CD4-positive, alpha-beta T cell treated with Interleukin-4 for 4 hours (primary cell): ENCODE data around the gene DNAJB1.

Experiments used
- DNase-seq: peaks from one replicate; pipeline ENCODE4 v3.0.0-alpha.2; 2020

Gene DNAJB1

GRCh38 chr19:14495672-14496028 lies 22.5 kb downstream of the DNAJB1 start:
- DNase-seq: no peak

DNA sequence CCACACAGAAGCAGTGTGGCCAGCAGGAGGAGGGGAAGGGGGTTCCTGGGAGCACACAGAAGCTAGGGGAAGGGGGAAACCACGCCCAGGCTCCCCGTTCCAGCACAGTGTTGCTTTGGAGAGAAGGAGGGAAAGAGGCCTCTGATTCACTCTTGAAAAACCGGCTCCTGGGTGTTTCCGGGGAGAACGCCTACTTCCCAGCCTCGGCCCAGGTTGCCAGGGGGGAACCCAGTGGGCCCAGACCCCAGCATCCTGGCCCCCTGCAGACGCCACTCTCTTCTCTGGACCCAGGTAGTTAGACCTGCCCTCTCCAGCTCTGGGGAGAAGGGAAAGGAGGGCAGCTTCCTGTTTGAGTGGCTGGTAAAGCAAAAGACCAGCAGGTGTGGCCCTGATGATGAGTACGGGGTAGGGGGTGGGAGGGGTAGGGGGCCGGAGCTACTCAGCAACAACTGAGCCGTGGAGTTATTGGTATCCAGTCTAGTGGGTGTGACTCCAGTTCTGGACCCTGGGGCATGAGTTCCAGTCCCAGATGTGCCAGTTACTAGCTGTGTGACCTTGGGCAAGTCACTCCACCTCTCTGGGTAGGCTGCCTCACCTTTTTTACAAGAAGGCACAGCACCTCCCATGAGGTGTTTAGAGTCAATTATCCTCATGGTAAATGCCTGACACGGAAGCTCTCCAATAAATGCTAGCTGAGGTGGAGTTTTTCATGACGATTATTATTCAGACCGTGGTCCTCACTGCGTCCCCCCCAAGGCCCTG lies 23.1 kb downstream of the DNAJB1 start:
- no peak for DNase-seq

DNA sequence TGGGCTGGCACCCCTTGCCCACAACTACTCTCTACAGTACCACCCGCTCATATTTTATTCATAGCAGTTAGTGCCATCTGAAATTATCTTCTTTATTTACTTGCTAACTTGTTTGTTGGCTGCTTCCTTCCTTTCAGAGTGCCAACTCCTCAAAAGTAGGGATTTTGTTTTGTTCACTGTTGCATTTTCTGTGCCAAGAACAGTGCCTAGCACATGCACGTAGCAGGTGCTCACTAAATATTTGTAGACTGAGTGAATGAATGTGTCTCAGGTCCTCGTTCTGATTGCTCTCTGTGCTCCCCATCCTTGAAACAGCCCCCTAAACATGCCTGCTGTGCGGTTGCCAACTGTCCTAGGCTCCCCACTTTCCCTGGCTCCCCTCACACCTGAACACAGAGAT lies 23.8 kb downstream of the DNAJB1 start:
- DNase-seq: no peak

DNA sequence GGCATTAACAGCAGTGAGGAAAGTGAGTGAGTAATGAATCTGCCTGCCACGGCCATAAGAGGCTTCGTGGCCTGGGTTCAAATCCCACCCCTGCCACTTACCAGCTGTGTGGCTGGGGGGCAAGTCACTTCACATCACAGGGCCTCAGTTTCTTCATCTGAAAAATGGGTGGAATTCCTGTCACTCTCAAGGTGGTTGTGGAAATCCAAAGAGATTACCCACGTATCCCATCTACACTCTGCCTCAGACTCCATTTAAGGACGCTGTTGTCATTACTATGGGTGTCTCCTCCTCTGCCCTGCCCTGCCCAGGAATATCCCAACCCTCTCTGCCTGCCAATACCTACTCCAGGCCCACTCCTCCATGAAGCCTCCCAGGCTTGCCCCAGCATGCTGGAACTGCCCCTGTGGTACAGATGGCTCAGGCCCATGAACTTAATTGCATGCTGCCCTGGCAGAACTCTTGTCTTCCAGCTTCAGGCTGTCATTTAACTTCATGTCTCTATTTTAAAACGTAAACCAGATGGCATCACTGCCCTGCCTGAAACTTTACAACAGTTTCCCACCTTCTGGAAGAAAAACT lies 25.4 kb downstream of the DNAJB1 start:
- no peak for DNase-seq

GRCh38 chr19:14487370-14488125 lies 30.6 kb downstream of the DNAJB1 start:
- no peak for DNase-seq

DNA sequence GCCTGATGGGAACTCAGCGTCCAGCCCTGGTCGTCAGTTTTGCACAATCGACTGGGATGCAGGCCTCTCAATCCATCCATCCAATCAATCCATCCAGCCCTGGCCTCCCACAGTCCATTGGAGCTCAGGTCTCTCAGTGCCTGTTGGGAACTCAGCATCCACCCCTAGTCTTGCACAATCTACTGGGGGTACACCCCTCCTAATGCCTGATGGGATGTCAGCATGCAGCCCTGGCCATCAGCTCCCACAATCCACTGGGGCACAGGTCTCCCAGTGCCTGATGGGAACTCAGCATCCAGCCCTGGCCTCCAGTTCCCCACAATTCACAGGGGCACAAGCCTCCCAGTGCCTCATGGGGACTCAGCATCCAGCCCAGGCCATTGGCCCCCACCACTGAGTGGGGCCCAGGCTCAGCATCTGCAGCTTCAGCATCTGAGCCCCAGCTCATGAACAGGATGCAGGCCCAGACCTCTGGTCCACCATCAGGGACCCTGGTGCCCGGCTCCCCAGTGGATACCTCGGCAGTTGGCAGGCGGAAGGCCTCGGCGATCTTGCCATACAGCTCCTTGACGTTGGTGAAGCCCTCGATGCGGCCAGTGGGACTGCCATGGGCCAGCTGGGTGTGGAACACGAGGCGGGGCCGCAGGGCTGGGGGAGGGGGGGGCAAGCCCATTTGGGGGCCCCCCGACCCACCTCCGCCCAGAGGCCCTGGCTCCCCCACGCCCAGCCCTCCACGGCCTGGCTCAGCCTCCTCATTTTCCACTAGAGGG lies 35.8 kb downstream of the DNAJB1 start:
- no peak for DNase-seq

DNA sequence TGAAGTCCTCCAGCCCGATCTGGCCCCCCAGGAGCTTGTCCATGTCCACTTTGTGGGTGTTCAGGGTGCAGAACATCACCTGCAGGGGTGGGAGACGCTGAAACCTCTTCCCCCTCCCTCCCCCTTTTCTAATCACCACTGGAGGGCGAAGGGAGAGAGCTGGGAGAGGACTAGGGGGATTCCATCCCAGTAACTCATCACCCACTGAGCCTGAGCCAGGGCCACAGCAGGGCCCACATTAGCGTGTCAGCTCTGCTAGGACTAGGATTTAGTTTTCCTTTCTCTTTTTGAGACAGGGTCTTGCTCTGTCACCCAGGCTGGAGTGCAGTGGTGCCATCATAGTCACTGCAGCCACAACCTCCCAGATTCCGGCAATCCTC lies 37.5 kb downstream of the DNAJB1 start:
- no peak for DNase-seq

- peak; percentile 55 for DNase-seq
These were observed 38.1 kb downstream of the DNAJB1 start for GRCh38 chr19:14479975-14480699.

- DNase-seq: no peak
These were observed 38.8 kb downstream of the DNAJB1 start for GRCh38 chr19:14479309-14479974.

DNA sequence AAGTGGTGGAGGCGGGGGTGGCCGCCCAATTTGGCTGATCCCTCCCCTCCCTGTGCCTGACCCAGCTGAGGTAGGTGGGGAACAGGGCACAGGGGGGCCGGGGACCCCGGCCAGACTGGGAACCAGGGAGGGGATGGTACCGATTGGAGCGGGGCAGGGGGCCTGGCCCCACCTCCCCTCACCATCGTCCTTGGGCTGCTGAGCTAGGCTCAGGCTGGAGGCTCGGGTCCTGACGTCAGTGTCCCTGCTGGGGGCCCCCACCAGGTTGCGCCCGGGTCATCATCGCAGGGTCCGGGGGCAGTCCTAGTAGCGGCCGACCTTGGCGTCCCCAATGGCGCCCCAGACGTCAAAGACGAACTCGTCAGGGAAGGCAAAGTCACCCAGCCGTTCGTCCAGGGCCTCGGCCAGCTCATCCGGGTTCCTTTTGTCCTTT lies 40.1 kb downstream of the DNAJB1 start:
- DNase-seq: no peak

DNA sequence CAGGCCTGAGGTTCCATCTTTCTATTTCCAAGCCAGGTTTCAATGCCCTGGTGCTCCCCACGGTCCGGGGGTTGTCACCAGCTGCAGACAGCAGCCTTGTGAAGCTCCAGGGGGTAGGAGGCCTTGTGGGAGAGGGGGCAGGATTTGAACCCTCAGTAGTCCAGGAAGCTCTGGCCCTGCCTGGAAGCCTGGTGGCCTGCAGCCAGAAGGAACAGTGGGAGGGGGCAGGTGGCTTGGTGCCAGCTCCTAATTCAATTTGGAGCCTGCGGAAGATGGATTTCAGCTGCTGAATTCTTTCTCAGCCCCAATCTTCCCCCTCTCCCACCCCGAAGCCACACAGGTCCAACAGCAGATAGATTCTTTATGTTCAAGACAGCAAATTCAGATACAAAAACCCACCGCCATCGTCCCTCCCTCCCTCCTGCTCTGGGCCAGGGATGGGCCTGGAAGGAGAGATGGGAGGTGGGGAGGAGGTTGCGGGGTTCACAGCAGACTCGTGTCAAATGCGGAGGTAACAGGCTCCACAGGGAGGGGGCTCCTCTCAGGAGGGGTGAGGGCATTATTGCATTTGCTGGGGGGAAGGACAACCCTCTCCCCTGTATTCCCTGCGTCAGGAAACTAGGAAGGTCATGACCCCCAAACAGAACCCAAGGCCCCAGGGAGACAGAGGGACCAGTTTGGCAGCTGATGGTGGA lies 40.6 kb downstream of the DNAJB1 start:
- no peak for DNase-seq

DNA sequence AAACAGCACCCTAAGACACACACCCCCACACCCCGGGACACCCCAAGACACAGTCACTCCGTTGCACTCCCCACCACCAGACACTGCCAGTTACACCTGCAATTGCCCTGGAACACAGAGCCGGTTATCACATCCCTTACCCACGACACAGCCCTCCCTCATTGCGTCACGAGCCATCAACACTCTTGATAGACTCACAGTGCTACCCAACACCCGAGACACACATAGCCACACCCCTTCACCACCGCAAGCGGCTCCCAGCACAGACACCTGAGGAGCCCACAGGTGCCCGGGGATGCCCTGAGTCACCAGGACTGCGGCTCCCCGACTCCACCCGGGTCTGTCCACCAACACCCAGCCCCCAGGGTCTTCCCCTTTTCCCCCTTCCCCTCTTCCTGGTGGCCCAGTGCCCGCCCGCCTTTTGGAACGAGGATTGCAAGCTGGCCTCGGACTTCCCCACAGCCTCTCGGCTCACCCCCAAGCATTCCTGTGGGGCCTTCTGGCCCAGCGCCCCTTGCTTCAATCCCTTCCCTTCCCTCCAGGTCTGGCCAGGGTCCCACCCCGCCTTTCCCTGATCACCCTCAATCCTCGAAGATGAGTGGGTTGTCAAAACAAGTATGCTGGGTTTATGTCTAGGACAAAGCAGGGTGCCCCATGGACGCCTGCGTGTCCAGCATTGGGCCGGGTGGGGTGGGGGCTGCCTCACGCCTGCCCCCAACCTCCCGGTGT lies 41.4 kb downstream of the DNAJB1 start:
- DNase-seq: peak; percentile 69

DNA sequence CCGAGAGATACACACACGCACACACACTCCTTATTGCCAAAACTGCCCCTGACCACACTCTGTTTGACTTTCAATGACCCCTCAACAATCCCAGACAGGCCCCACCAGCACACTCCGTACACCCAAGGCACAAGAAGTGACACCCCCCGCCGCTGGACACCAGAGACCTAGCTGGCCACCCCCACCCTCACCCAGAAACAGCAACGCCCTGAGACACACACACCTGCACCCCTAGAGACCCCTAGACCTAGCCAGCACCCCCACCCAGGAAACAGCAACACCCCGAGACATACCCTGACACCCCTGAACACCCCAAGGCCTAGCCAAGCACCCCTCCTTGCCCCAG lies 41.9 kb downstream of the DNAJB1 start:
- DNase-seq: no peak

- DNase-seq: peak; percentile 21
These were observed 42.7 kb downstream of the DNAJB1 start, which contains the start of gene PTGER1 for GRCh38 chr19:14475251-14476073. TSS of gene PTGER1 (minus strand) at chr19:14475354. CDS start at chr19:14474320, 1,034 bp downstream.

- DNase-seq: no peak
These were observed 43.4 kb downstream of the DNAJB1 start for GRCh38 chr19:14474827-14475226.

- DNase-seq: no peak
These were observed 44.1 kb downstream of the DNAJB1 start for GRCh38 chr19:14473978-14474578.

GRCh38 chr19:14473073-14473977 lies 44.9 kb downstream of the DNAJB1 start:
- no peak for DNase-seq
